PC-9 (cell line): ENCODE results near the gene PSMG4.
"Not testable (repeated sequence)": the region's sequence is repeated elsewhere in the genome, so short reads cannot be mapped to it uniquely, and the experiment has no call there.

Source experiments
- EZH2 ChIP-seq: fragments of 200-600 bp; sonication (generic); IDR thresholded peaks from 2 replicates; pipeline ENCODE4 v1.8.0; 2017; ENCODE audit warnings: antibody characterized with exemption, low read depth
- TF ChIP-seq, protein P1 (sequence below): fragments of 200-600 bp; sonication (generic); conservative IDR thresholded peaks from 2 replicates; pipeline ENCODE4 v1.6.1; 2017; ENCODE audit warnings: mixed run types, antibody characterized with exemption, mild to moderate bottlenecking, moderate library complexity

GRCh38 chr6:3241745-3242144 lies 17.0 kb upstream of the PSMG4 start:
- TF ChIP-seq, protein P1, sequence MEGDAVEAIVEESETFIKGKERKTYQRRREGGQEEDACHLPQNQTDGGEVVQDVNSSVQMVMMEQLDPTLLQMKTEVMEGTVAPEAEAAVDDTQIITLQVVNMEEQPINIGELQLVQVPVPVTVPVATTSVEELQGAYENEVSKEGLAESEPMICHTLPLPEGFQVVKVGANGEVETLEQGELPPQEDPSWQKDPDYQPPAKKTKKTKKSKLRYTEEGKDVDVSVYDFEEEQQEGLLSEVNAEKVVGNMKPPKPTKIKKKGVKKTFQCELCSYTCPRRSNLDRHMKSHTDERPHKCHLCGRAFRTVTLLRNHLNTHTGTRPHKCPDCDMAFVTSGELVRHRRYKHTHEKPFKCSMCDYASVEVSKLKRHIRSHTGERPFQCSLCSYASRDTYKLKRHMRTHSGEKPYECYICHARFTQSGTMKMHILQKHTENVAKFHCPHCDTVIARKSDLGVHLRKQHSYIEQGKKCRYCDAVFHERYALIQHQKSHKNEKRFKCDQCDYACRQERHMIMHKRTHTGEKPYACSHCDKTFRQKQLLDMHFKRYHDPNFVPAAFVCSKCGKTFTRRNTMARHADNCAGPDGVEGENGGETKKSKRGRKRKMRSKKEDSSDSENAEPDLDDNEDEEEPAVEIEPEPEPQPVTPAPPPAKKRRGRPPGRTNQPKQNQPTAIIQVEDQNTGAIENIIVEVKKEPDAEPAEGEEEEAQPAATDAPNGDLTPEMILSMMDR, result not testable (repeated sequence)
- not testable (repeated sequence) for TF ChIP-seq EZH2
